Measurements from ENCODE around the gene BCAN. TPM values are rescaled to one million over a fixed set of nuclear protein-coding genes. Genes with fewer than 3 reads are reported as not detected.

Gene BCAN
- total RNA-seq, 2 experiments from 2014 or later, result not detected

DNA sequence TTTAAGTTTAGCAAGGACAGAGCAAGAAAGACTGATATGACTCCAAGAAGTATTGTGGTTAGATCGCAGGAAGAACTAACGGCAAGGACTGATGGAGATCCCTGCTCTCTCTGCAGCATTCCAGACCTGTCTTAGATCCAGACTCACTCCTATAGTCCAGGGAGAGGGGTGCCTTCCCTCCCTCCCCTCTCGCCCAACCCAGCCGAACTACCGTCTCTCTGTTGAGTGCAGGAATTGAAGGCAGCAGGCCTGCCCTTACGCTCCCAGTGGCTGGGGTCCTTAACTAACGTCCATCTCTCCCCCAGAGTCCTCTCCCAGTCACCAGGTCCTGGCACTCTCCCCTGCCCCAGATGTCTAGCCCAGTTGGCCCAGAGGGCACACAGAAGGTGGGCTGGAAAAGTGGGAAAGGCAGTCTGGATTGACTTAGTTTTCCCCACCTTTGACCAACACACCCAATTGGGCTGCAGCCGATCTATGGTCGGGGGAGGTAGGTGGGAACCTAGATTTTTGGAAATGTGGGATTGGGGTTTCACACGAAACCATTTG lies 62.3 kb downstream of the BCAN start:
- peaks cover 24% of the 10 kb centered on the region for H3K4me1 Mint-ChIP-seq
- DNase-seq, result no peak
- ChIA-PET POLR2A (no interaction called here), CTCF (interaction anchor here (0.6 to 11.2 kb wide), 7 partner anchors 15 to 127 kb away, joined by 3 to 186 read pairs (median 8); partner anchors contain the start of genes ISG20L2 and METTL25B)
- intact Hi-C loops (cut with DNase I, micrococcal nuclease), result no loop called here
- H3K27ac Mint-ChIP-seq, result no peak overlapping the region
- no peaks in the 10 kb centered on the region for H3K36me3 Mint-ChIP-seq (ENCODE audit: low read depth)
- H3K4me3 Mint-ChIP-seq, result no peak overlapping the region
- ATAC-seq, result no peak
- H3K9me3 Mint-ChIP-seq (ENCODE audit: low read depth), result no peaks in the 10 kb centered on the region
- peaks cover 25% of the 10 kb centered on the region for H3K27me3 Mint-ChIP-seq

DNA sequence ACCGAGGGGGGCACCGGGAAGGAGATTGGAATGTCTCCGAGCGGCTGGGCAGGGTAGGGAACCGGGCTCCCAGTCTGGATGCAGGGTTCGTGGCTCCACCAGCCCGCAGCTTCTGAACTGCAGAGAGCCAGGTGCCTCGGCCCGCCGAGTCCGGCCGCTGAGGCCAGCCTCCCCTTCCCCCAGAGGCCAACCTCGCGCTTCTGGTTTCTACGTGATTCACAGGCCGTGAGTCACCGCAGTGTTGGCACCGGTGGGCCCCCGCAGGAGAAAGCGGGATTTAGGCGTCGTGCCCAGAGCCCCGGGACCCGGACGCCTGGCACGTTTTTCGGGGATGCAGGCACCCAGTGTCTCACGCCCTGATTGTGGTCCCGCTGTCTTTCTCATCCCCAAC lies 63.0 kb downstream of the BCAN start:
- Mint-ChIP-seq H3K36me3 (ENCODE audit: low read depth) (no peaks in the 10 kb centered on the region), H3K27me3 (peaks cover 22% of the 10 kb centered on the region), H3K4me3 (peak overlapping the region; percentile 71), H3K27ac (no peak overlapping the region), H3K9me3 (ENCODE audit: low read depth) (no peaks in the 10 kb centered on the region), H3K4me1 (peaks cover 24% of the 10 kb centered on the region)
- intact Hi-C loops (cut with DNase I, micrococcal nuclease), result loop anchor here (1.0 to 5.0 kb wide), 4 partner anchors 16 to 78 kb away; no protein-coding TSS in a partner anchor
- ChIA-PET POLR2A (no interaction called here), CTCF (interaction anchor here (0.6 to 11.2 kb wide), 19 partner anchors 9 to 223 kb away, joined by 3 to 186 read pairs (median 8); partner anchors contain the start of genes HAPLN2, HDGF, ISG20L2 and METTL25B)
- ATAC-seq (peak; percentile 48), DNase-seq (peak; percentile 81)

DNA sequence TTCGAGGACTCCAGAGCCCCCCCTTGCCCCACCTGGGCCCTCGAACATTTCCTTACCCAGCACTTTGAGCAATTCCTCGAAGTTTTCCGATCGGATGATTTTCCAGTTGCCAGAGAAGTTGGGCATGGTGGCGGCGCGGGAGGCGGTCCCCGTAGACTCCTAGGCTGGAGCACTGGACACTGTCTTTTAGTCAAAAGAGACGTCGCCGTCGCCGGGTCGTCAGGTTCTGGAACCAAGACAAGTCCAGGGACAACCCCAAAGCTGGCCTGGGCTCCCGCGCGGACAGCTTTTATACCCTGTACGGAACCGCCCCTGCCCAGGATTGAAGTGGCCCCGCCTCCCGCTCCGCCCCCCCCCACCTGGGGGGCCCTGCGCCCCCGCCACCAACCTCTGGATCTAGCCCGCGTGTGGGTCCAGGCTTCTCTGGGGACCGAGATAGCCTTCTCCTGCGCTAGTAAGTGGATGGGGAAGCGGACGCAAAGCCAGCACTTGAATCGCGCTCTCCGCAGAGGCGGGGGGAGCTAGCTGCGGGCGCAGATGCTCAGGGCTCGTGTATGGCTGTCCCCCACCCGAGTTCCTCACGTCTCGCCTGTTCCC lies 63.5 kb downstream of the BCAN start, which contains the start of gene CRABP2:
Gene CRABP2 (minus strand): TSS at position 263 of the 597 bp plus-strand sequence. CDS start 137 bp downstream, at position 126.
- Mint-ChIP-seq H3K27ac (peak within 1 kb of the TSS; percentile 58), H3K9me3 (ENCODE audit: low read depth) (no peaks in the 10 kb centered on the region), H3K4me1 (peaks cover 24% of the 10 kb centered on the region), H3K27me3 (peaks cover 22% of the 10 kb centered on the region), H3K36me3 (ENCODE audit: low read depth) (no peaks in the 10 kb centered on the region), H3K4me3 (peak within 1 kb of the TSS; percentile 71)
- peak; percentile 47 for DNase-seq
- ATAC-seq, result peak; percentile 40
- intact Hi-C loops (cut with DNase I, micrococcal nuclease), result loop anchor here (1.0 to 5.0 kb wide), 4 partner anchors 16 to 78 kb away; no protein-coding TSS in a partner anchor
- POLR2A ChIA-PET, result interaction anchor here (0.6 to 0.8 kb wide), 2 partner anchors 15 to 100 kb away, joined by 3 to 4 read pairs; no protein-coding TSS in a partner anchor
- CTCF ChIA-PET, result interaction anchor here (0.6 to 11.2 kb wide), 22 partner anchors 8 to 223 kb away, joined by 3 to 186 read pairs (median 8); partner anchors contain the start of genes HAPLN2, HDGF, ISG20L2 and METTL25B

DNA sequence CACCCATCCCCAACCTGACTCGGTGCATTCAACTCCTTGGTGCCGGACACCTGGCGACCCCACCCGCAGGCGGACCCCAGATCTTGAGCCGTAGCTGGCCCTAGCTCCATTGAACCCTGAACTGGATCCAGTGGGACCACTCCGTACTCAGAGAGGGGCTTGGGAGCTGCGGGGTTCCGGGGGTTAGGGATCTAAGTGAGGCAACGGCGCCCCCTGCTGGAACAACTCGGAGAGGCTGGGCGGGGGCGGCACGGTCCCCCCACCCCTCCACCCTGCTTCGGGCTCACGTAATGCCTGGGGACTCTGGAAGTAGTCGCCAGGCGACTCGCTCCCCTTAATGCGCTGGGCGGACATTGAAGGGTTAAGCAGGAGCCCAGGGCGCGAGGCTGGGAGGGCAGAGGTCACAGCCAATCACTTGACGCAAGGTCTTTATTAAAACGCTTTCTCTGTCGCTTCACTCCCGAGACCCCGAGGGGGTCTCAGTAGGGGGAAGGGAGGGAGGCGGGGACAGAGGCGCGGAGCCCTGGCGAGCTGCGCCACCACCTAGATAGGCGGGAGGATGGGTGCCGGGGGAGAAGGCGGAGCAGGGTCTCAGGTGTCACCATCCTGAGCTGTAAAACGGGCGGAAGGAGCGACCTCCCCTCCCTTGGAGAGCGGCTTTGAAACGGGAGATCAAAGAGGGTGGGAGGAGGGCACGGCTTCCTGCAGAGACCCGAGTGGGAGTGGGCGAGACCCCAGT lies 64.2 kb downstream of the BCAN start:
- intact Hi-C loops (cut with DNase I, micrococcal nuclease), result loop anchor here (1.0 to 5.0 kb wide), 8 partner anchors 17 to 81 kb away; partner anchors contain the start of genes ISG20L2 (in 1 of the 2) and METTL25B (in 1 of the 2)
- peak overlapping the region; percentile 58 for H3K27ac Mint-ChIP-seq
- H3K36me3 Mint-ChIP-seq (ENCODE audit: low read depth), result no peaks in the 10 kb centered on the region
- DNase-seq (peak; percentile 88), ATAC-seq (peak; percentile 80)
- H3K27me3 Mint-ChIP-seq, result peaks cover 20% of the 10 kb centered on the region
- ChIA-PET CTCF (interaction anchor here (0.6 to 11.2 kb wide), 30 partner anchors 8 to 260 kb away, joined by 3 to 186 read pairs (median 6); partner anchors contain the start of genes HAPLN2, HDGF, ISG20L2 and METTL25B), POLR2A (interaction anchor here (0.6 to 1.0 kb wide), 5 partner anchors 10 to 99 kb away, joined by 3 to 4 read pairs (median 3); partner anchors contain the start of genes ISG20L2 and METTL25B)
- peaks cover 24% of the 10 kb centered on the region for H3K4me1 Mint-ChIP-seq
- no peaks in the 10 kb centered on the region for H3K9me3 Mint-ChIP-seq (ENCODE audit: low read depth)
- H3K4me3 Mint-ChIP-seq, result peak overlapping the region; percentile 71

DNA sequence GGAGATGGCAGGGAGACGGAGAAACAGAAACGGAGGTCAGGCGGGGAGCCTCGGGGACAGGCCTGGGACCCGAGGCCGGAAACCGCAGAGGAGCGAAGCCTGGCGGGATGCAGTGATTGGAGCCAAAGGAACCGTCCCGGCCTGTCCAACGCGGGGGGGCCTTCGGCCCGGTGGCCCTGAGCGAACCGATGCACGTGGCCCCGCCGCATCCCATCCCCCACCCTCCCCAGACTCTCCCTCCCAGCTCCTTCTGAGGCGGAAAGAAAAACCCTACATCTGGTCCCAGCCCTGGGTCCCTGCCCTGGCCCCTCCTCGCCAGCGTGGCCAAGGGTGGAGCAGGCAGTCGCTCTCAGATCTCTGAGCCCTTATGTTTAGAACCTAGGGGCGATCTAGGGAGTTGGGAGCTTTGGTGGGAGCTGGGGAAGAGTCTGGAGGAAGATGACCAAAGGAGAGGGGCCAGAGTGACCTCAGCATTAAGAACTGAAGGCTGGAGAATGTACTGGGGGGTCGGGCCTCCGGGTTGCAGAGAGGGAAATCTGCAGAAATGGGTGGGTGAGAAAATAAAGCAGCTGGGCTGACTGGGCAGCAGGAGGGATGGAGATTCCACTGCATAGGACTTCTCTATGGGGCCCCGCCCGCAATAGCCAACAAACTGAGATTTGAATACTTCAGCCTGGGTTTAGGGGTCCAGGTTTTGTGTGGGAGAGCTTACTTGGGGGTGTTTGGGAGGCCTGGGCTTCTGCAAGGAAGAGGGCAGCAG lies 64.9 kb downstream of the BCAN start:
- intact Hi-C loops (cut with DNase I, micrococcal nuclease), result loop anchor here (1.0 to 5.0 kb wide), 6 partner anchors 18 to 82 kb away; partner anchors contain the start of genes ISG20L2 (in 1 of the 2) and METTL25B (in 1 of the 2)
- no peak for ATAC-seq
- H3K36me3 Mint-ChIP-seq (ENCODE audit: low read depth), result no peaks in the 10 kb centered on the region

DNA sequence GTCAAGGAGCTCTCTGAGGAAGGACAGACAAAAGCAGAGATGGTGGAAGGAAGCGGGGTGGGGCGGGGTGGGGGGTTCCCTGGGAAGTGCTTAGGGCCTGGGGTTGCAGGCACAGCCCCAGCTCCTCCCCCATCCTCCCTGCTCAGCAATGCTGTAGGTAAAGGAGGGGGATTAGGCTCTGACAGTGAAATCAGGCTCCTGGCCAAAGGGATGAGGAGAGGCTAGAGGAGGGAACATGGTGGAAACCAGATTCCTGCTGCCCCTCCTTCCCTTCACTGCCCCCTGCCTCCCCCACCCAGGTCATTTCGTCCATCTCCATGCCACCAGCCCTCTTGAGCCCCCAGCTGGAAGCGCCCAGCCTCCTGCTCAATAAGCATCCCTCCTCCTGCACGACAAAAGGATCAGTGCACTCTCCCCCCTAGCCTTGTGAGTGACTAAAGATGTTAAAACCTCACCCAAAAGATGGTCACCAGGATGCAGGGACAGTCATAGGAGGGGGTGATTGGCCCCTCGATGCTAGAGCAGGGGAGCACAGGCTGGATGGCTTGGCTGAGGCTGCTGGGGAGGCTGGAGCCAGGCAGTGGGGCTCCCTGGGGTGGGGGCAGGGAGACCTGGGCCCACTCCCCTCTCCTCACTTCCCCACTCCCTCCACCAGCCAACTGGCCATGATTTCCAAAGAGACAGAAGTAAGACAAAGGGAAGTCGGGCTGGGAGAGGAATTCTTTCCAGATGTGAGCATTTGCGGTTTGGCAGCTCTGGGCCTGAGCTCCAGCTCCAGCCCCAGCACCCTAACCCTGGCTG lies 65.7 kb downstream of the BCAN start:
- DNase-seq, result no peak
- Mint-ChIP-seq H3K4me3 (no peak overlapping the region), H3K9me3 (ENCODE audit: low read depth) (no peaks in the 10 kb centered on the region), H3K36me3 (ENCODE audit: low read depth) (no peaks in the 10 kb centered on the region), H3K27ac (no peak overlapping the region), H3K4me1 (peaks cover 24% of the 10 kb centered on the region), H3K27me3 (peaks cover 18% of the 10 kb centered on the region)
- intact Hi-C loops (cut with DNase I, micrococcal nuclease), result loop anchor here in 1 of 2 experiments (2.0 to 5.0 kb wide), 2 partner anchors 17 to 80 kb away; no protein-coding TSS in a partner anchor
- POLR2A ChIA-PET, result interaction anchor here (0.6 kb wide), 1 partner anchor 21 kb away, joined by 5 read pairs; the partner anchor contains the start of gene ISG20L2
- CTCF ChIA-PET, result interaction anchor here (1.0 to 11.2 kb wide), 14 partner anchors 8 to 167 kb away, joined by 3 to 186 read pairs (median 8); partner anchors contain the start of genes HAPLN2, ISG20L2 and METTL25B
- ATAC-seq, result no peak

More for the DNA sequence above, 64.9 kb downstream of the BCAN start:
- H3K27me3 Mint-ChIP-seq, result peaks cover 20% of the 10 kb centered on the region
- no peaks in the 10 kb centered on the region for H3K9me3 Mint-ChIP-seq (ENCODE audit: low read depth)
- no peak overlapping the region for H3K27ac Mint-ChIP-seq
- ChIA-PET CTCF (interaction anchor here (0.6 to 11.2 kb wide), 21 partner anchors 9 to 261 kb away, joined by 3 to 186 read pairs (median 8); partner anchors contain the start of genes HAPLN2, ISG20L2, METTL25B and NTRK1), POLR2A (interaction anchor here (0.6 to 1.0 kb wide), 4 partner anchors 9 to 45 kb away, joined by 3 to 5 read pairs (median 4); partner anchors contain the start of genes ISG20L2 and METTL25B)
- H3K4me3 Mint-ChIP-seq, result peak overlapping the region; percentile 71
- DNase-seq, result peak; percentile 41
- H3K4me1 Mint-ChIP-seq, result peaks cover 24% of the 10 kb centered on the region

DNA sequence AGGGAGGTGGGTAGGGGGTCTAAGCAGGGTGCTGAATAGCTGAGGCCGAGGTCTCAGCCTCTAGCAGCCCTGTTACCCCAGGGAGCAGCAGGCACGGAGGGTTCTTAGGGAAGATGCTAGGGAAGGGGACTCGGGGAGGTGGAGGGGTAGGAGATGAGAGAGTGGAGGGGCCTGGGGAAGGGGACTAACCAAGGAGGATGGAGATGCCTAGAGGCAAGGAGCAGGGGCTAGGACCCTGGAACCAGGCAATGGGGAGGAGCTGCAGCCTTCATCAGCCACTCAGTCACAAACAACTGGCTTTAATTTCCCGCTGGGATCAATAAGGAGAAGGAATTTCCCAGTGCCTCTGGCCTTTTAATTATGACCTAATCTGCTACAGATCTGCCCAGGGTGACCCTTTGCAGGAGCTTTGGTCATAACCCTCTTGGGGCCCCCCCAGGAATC lies 66.3 kb downstream of the BCAN start:
- Mint-ChIP-seq H3K4me3 (no peak overlapping the region), H3K9me3 (ENCODE audit: low read depth) (no peaks in the 10 kb centered on the region), H3K4me1 (peaks cover 24% of the 10 kb centered on the region), H3K27me3 (peaks cover 15% of the 10 kb centered on the region), H3K36me3 (ENCODE audit: low read depth) (no peaks in the 10 kb centered on the region), H3K27ac (no peak overlapping the region)
- CTCF ChIA-PET, result interaction anchor here (0.6 to 11.2 kb wide), 5 partner anchors 12 to 84 kb away, joined by 3 to 110 read pairs (median 16); partner anchors contain the start of genes ISG20L2 and METTL25B
- intact Hi-C loops (cut with DNase I, micrococcal nuclease), result loop anchor here in 1 of 2 experiments (5.0 kb wide), 1 partner anchor 81 kb away; no protein-coding TSS in a partner anchor
- DNase-seq (no peak), ATAC-seq (no peak)
- POLR2A ChIA-PET, result no interaction called here

DNA sequence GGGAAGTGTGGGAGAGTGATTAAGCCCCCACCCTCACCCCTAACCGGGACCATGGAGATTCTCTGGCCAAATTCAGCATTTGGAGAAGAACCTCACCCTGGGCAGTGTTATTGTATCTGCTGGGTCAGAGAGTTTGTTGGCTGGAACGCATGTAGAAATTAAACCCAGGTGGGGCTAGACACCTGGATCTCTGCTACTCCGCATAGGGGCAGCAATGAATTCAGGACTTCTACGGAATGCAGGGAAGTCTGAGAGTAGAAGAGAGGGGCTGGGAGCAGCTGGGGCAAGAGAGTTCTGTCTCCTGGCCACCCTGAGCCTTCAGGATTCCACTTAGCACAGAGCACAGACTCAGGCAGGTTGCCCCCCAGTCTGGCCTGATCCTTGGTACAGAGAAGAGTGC lies 67.1 kb downstream of the BCAN start:
- ChIA-PET CTCF (interaction anchor here (0.6 to 11.2 kb wide), 3 partner anchors 13 to 20 kb away, joined by 3 to 110 read pairs (median 8); partner anchors contain the start of genes ISG20L2 and METTL25B), POLR2A (no interaction called here)
- ATAC-seq, result no peak
- Mint-ChIP-seq H3K4me1 (peaks cover 24% of the 10 kb centered on the region), H3K27me3 (peaks cover 8% of the 10 kb centered on the region), H3K4me3 (no peak overlapping the region), H3K27ac (no peak overlapping the region), H3K36me3 (ENCODE audit: low read depth) (no peaks in the 10 kb centered on the region), H3K9me3 (ENCODE audit: low read depth) (no peaks in the 10 kb centered on the region)
- no peak for DNase-seq
- intact Hi-C loops (cut with DNase I, micrococcal nuclease), result loop anchor here in 1 of 2 experiments (5.0 kb wide), 1 partner anchor 82 kb away; no protein-coding TSS in a partner anchor

Measured in activated CD4-positive, alpha-beta T cell treated with anti-CD3 and anti-CD28 coated beads for 36 hours (primary cell).